ENCODE measurements around the gene SMC6. TPM values are rescaled to one million over a fixed set of nuclear protein-coding genes. Genes with fewer than 3 reads are reported as not detected.

Gene SMC6
- total and polyA plus RNA-seq, 9 donors = 6.6 to 16.8 (median 12.3) TPM

- 79 to 90% (median 83%) methylated on average over 1 of the region's 1 CpG for WGBS, 3 donors
- Histone ChIP-seq H3K4me3 (no peak overlapping the region), H3K4me1 (ENCODE audit: insufficient read depth) (no peaks in the 10 kb centered on the region), H3K27ac (no peak overlapping the region), H3K36me3 (no peaks in the 10 kb centered on the region), H3K27me3 (no peaks in the 10 kb centered on the region), H3K9me3 (no peaks in the 10 kb centered on the region)
- no peak for DNase-seq
- TF ChIP-seq EP300 (IDR thresholded peaks at IDR 0.05) (no peak), CTCF (IDR thresholded peaks at IDR 0.05) (no peak), POLR2A (IDR thresholded peaks at IDR 0.05) (no peak)
- intact Hi-C loops (cut with DNase I) = no loop called here
These were observed 16.6 kb downstream of the SMC6 start for GRCh38 chr2:17736989-17737388.

GRCh38 chr2:17735864-17736263, 17.7 kb downstream of the SMC6 start:
- H3K27ac ChIP-seq = no peak overlapping the region
- no peaks in the 10 kb centered on the region for H3K9me3 ChIP-seq
- no peaks in the 10 kb centered on the region for H3K4me1 ChIP-seq (ENCODE audit: insufficient read depth)
- no peaks in the 10 kb centered on the region for H3K27me3 ChIP-seq
- intact Hi-C loops (cut with DNase I) = no loop called here
- WGBS, 3 donors = 92 to 95% (median 93%) methylated on average over 2 of the region's 2 CpGs
- DNase-seq = no peak
- no peak overlapping the region for H3K4me3 ChIP-seq
- TF ChIP-seq POLR2A (IDR thresholded peaks at IDR 0.05) (no peak), CTCF (IDR thresholded peaks at IDR 0.05) (no peak), EP300 (IDR thresholded peaks at IDR 0.05) (no peak)
- H3K36me3 ChIP-seq = no peaks in the 10 kb centered on the region

GRCh38 chr2:17733599-17733998, 20.0 kb downstream of the SMC6 start:
- Histone ChIP-seq H3K9me3 (no peaks in the 10 kb centered on the region), H3K4me3 (no peak overlapping the region), H3K36me3 (no peaks in the 10 kb centered on the region), H3K27ac (no peak overlapping the region), H3K27me3 (no peaks in the 10 kb centered on the region), H3K4me1 (ENCODE audit: insufficient read depth) (no peaks in the 10 kb centered on the region)
- TF ChIP-seq POLR2A (IDR thresholded peaks at IDR 0.05) = no peak
- TF ChIP-seq EP300 (IDR thresholded peaks at IDR 0.05) = no peak
- no peak for TF ChIP-seq CTCF (IDR thresholded peaks at IDR 0.05)
- DNase-seq = no peak
- intact Hi-C loops (cut with DNase I) = no loop called here
- 76 to 89% (median 77%) methylated on average over 1 of the region's 1 CpG for WGBS, 3 donors

GRCh38 chr2:17729880-17730279, 23.7 kb downstream of the SMC6 start:
- H3K27me3 ChIP-seq = no peaks in the 10 kb centered on the region
- no peaks in the 10 kb centered on the region for H3K36me3 ChIP-seq
- H3K4me1 ChIP-seq (ENCODE audit: insufficient read depth) = no peaks in the 10 kb centered on the region
- H3K4me3 ChIP-seq = no peak overlapping the region
- no peak overlapping the region for H3K27ac ChIP-seq
- intact Hi-C loops (cut with DNase I) = no loop called here
- WGBS, 3 donors = 89 to 97% (median 93%) methylated on average over 2 of the region's 2 CpGs
- no peak for DNase-seq
- H3K9me3 ChIP-seq = no peaks in the 10 kb centered on the region
- TF ChIP-seq POLR2A (IDR thresholded peaks at IDR 0.05) (no peak), EP300 (IDR thresholded peaks at IDR 0.05) (no peak), CTCF (IDR thresholded peaks at IDR 0.05) (no peak)

- no peaks in the 10 kb centered on the region for H3K9me3 ChIP-seq
- no peaks in the 10 kb centered on the region for H3K36me3 ChIP-seq
- no peak for TF ChIP-seq CTCF (IDR thresholded peaks at IDR 0.05)
- no peak for TF ChIP-seq POLR2A (IDR thresholded peaks at IDR 0.05)
- TF ChIP-seq EP300 (IDR thresholded peaks at IDR 0.05) = no peak
- no peaks in the 10 kb centered on the region for H3K27me3 ChIP-seq
- intact Hi-C loops (cut with DNase I) = no loop called here
- H3K27ac ChIP-seq = no peak overlapping the region
- 91 to 96% (median 96%) methylated on average over 6 of the region's 6 CpGs for WGBS, 3 donors
- H3K4me1 ChIP-seq (ENCODE audit: insufficient read depth) = no peaks in the 10 kb centered on the region
- H3K4me3 ChIP-seq = no peak overlapping the region
- no peak for DNase-seq
These were observed 25.4 kb downstream of the SMC6 start for GRCh38 chr2:17728210-17728609.
